CD4-positive, alpha-beta T cell treated with Interleukin-15 for 1 hour (primary cell): ENCODE results near the gene DHRS7B.
"Not testable (repeated sequence)": the region's sequence is repeated elsewhere in the genome, so short reads cannot be mapped to it uniquely, and the experiment has no call there.

ENCODE experiments used
- DNase-seq: peaks from one replicate; pipeline ENCODE4 v3.0.0-alpha.2; 2020

The DHRS7B gene

DNA sequence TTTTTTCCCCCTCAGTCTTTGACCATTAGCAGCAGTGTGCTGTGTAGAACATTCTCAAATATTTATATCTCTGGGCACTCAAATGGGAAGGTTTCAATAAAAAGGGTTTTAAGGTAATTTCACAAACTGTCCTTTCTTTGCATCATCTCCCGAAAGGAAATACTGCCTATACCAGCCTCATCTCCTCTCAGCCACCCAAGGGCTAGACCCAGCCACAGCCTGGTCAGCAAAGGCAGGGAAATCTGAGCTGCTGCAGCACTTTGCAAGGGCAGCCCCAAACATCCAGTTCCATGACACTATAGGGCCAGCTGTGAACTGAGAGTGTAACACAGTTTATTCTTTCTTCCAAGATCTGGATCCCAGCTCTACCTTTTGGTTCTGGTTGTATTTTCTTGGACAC is 58.3 kb downstream of the DHRS7B start:
- no peak for DNase-seq

DNA sequence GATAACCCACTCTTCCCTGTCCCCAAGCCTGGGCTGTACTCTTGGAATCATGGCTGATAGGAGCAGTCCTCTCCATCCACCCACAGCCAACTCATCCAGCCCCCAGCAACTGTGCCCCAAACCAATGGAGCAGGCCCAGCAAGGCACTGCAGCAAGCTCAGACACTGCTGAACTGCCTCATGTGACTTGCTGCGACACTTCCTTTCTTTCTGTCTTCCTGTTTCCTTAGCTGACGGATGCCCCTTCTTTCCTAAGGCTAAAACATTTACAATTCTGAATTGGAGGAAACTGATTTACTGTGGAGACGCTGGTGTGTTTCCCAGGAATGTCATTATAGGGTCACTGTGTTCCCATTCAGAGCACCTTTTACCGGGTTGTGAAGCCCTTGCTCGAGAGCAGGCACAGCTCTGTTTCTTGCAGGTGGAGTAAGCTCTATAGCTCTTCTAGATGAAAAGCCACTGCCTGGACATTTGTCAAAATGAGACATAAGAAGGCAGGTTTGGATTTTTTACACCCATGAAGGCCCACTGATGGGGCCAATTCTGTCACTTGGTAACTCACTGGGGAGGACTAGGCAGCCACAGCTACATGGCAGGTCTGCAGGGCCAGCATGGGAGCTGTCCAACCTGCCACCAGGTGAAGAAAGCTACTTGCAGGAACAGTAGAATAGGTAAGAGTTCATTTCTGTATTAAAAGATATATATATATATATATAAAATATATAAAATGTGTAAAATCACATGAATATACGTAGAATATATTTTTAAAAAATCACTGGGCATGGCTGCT is 59.8 kb downstream of the DHRS7B start:
- no peak for DNase-seq

DNA sequence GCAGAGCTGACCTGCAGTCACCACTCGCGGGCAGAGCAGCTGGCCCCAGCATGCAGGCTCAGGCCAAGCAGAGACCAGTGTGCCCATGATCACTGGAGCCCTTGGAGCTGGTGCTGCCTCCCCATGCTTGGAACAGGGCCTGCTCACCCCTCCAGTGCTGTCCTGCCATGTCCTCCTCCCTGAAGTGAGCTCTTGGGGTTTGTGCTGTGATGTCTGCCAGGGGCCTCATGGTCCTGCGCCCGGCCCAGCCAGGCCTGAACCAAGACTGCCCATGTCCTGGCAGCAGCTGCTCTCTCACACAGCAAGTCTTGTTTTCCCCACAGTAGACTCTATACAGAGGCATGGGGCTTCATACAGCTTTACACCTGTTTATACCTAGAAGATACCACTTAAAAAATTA is 62.6 kb downstream of the DHRS7B start:
- no peak for DNase-seq

DNA sequence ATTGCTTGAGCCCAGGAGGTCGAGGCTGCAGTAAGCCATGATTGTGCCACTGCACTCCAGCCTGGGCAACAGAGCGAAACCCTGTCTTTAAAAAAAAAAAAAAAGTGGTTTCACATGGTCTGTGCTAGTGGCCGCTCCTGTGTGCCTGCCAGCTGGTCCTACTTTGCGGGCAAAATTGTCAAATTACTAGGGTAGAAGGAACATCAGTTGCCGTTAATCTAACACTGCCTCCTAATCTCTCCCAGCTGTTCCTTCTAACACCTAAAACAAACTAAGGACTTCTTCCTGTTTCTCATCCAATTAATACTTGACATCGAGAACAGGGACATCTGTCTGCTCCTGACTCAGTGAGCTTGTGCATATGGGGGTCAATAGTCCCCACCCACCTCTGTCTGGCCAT is 63.3 kb downstream of the DHRS7B start:
- no peak for DNase-seq

DNA sequence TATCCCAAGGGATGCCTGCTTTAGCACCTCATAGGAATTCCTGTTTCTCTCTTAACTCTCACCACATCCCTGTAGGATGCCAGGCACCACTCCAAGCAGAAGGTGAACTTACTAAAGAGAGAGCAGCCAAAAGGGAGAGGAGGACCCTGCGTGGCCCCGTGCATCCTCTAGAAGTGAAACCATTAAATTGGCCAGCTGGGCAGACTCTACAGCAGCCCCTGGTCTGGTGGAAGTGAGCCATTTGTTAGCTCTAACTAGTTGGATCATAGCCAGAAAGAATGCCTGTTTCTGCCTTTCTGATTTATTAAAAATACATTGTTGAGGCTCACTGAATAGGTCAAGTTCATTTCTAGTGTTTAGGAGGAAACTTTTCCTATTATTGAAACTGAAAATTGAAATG is 64.9 kb downstream of the DHRS7B start:
- DNase-seq = no peak

DNA sequence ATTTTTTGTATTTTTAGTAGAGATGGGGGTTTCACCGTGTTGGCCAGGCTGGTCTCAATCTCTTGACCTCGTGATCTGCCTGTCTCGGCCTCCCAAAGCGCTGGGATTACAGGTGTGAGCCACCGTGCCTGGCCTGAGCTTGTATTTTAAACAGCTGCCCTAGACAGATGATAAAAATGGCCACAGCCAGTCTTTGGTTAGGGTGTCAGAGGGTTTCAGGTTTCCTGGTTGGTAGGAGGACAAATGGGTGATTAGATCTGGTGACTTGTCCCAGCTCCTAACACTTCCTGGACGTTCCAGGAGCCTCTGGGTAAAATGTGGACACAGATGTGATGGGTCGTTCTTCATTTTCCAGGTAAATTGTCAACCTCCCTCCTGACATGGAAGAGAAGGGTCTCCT is 65.7 kb downstream of the DHRS7B start:
- not testable (repeated sequence) for DNase-seq

DNA sequence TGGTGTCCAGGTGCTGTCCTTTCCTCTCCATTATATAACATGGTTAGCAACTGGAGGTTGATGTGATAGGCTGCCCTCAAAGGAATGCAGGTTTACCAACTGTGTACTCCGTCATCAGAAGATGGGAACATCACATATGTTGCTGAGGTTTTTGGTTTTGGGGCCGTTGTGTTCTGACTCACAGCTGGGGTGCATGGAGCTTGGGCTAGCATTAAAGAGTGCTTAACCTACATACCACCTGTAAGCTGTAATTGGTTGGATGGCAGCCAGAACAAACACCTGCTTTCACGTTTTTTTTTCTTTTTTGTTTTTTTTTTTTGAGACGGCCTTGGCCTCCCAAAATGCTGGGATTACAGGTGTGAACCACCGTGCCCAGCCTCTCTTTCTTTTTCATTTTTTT is 66.3 kb downstream of the DHRS7B start:
- no peak for DNase-seq

DNA sequence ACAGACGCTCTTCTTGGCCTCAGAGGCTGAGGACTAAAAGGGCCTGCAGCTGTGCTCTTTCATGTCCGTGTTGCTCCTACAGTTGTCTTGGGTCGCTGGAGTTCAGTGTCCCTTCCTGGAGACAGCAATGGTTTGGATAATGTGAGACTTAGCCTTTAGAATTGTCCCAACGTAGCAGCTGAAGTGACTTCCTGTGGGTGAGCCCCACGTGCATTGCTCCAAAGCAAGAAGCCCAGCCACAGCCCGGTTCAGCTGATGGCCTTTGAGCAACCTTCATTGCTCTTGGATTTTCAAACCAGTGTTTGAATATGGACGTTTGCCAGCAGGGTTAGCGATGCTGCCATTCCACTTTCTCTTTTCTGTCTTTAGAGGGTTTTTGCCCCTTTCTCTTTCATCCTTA is 67.5 kb downstream of the DHRS7B start:
- no peak for DNase-seq

DNA sequence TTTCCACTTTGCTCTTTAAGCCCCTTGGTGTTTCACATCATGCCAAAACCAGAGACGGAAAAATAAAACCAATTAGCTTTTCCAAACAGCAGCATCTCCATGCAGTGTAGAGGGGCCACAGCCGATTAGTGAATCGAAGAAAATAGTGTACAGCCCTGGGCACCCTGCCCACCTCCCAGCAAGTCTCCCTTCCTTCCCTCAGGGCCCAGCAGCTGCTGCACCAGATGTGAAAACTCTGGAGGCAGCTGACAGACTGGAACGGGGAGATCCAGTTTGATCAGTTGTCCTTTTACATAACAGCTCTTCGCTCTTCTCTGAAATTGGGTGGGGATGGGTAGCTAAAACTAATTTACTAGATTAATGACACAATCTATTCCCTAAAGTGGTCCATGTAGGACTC is 67.9 kb downstream of the DHRS7B start:
- no peak for DNase-seq

DNA sequence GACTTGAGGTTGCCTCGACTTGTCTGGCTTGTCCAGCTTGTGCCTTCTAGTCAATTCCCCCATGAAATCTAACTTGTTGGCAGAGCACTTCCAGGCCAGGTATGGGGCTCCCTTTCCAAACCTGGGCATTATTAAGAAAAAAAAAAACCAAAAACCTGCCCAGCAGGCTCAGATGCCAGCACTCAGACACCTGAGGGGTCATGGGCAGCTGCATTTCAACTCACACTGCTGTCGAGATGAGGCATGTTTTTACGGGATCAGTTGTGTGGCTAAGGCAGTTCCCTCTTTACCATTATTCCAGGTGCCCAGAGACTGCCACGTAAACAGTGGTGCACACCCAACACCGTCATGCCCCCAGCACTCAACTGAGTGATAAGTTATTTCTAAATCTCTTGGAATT is 69.4 kb downstream of the DHRS7B start:
- DNase-seq = no peak

DNA sequence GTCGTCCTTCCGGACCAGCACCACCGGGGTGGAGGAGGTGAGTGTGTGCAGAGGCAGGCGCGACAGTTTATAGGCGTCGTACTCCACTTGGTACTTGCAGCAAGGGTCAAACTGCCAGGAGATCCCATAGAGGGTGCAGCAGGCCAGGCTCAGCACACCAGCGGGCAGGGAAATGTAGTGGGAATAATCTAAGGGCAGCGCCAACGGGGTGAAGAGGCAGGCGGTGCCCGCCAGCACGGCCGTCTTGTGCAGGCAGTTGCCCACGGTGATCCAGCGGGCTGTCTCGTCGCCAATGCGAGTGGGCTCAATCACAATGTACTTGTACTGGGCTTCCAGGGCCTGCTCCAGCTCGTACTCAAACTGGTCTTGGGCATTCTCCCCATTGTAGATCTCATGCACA is 71.6 kb downstream of the DHRS7B start:
- DNase-seq = no peak

DNA sequence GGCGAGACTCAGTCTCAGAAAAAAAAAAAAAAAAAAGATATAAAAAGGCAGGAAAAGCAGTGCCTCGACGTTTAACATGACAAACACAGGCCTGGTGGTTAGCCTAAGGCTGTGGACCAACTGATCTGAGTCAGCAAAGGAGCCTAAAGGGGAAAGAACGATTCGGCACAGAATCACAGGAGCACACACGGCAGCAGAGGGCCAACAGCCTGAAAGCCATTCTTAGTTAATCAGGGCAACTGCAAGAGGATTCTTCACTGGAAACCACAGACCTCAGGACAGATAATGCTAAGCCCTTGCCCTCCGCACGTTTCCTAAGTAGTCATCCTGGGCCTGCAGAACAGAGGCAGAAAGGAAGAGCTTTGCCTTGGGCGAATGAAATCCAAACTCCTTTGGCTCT is 72.5 kb downstream of the DHRS7B start:
- DNase-seq = no peak

DNA sequence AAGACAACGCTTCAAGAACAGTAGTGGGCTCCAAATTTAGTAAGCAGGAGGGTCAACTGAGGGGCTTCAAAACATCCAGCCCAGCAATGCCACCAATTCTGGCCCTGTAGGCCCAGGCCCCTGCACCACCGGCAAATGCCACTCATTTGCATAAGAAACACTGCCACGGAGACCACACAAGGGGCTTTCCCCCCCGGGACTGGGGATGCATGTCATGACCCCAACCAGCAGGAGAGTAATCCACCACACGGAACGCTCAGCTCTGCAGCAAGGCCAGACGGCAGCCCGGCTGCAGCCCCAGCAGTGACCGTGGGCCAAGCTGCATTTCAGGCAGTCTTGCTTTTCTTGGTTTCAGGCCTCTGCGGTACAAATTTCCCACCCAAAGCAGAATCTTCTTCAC is 73.1 kb downstream of the DHRS7B start:
- DNase-seq = no peak

DNA sequence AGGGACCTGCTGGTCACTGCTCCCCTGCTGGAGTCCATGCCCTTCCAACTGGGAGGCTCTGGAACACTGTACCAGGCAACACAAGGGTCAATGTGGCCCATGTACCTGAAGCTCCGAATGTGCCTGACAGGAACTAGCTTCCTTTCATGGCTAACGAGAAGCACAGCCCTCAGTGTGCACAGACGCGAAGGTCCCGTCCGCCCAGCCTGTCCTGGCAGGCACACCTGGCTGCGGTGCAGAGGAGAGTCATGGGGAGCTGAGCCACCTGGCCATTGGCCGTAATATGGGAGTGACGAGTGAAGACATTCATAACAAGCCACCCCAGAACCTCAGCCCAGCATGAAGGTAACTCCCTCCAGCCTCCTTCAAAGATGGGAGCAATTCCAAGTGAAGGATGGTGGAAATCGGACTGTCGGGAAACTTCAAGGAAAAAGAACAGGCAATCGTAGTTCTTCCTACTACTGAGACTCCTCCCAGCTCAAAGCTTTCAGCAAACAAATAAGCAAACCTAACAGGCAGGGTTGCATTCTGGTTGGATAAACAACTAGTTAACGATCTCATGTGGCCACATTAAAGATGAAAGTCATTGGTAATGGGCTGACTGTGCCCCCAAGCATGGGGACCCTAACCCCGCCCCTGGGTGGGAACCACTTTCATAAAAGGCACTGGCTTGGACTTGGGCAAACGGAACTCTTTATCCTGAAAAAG is 74.0 kb downstream of the DHRS7B start:
- no peak for DNase-seq

DNA sequence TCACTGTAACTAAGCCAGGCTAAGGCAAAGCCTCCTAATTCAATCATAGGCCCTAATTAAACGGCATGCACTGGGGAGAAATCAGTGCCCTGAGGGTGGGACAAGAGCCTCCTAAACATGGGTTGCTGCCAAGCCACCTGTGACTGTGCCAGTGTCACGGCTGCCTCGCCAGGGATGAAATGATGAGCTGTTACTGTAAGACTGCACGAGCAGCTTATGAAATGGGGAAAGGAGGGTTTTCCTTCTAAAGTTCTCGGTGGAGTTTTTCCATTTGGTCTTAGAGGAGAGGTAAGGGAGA is 74.5 kb downstream of the DHRS7B start:
- DNase-seq = no peak

DNA sequence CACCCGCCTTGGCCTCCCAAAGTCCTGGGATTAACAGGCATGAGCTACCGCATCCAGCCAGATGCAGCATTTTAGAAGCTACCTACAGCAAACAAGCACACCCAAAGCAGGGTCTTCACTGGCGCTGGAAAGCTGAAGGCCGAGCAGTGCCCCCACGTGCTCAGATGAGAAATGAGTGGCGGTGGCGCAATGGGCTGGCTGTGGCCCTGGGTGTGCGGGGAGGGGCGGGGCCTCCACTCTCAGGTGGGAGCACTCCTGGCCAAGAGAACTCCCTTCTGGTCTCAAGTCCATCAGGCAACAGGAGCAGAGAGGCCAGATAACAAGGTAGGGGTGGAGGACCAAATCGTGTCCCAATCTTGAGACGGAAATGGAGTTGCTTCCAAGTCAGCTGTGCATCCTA is 75.1 kb downstream of the DHRS7B start:
- no peak for DNase-seq

DNA sequence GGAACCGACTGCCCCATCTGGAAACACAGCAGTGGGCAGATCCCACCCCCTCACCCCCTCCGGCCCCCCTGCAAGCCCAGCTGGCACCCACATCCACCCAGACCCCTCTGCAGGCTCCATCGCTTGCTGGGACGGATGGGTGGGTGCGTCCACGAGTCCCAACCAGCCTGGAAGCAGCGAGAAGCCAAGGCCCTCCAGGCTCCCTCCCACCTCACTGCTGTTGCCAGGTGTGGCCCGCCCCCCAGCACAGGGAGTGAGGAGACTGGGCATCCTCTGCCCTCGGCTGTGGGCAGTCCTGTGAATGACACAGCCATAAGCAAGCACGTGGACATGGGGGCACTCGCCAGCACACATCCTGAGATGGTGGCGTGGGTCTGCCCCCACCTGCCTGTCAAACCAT is 75.7 kb downstream of the DHRS7B start:
- no peak for DNase-seq

DNA sequence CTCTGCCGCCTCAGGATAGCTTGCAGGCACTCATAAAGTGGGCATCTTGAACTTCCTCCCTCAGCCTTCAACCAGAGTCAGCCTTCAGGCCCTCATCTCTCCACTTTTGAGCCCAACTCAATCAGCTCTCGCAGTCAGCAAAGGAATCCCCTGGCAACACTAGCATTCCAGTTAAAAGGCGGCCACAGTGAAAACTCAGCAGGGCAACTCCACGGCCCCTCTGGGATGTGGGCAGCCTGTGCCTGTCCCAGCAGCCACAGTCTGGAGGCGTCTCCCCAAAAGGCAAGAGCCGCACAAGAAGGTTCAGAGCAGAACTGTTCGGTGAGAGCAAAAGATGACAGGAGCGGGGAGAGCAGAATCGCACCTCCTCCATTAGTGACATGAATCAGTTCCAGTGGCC is 78.2 kb downstream of the DHRS7B start:
- DNase-seq = no peak

DNA sequence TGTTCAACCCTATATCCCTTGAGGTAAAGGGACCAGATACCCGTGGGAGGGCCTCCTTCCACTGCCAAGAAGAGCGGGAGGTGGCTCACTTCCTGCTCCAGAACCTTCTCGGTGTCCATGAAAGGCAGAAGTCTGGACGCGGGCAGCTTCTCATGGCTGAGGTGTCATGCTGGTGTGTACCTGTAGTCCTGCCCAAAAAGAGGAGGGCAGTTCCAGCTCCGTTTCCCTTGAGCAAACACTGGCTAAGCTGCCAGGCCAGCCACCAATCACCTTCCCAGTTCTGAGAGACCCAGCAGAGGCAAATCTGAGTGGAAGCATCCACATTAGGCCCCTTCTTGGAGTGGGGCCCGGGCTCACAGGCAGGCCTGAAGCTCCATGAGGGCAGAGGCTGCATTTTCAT is 81.6 kb downstream of the DHRS7B start:
- no peak for DNase-seq

DNA sequence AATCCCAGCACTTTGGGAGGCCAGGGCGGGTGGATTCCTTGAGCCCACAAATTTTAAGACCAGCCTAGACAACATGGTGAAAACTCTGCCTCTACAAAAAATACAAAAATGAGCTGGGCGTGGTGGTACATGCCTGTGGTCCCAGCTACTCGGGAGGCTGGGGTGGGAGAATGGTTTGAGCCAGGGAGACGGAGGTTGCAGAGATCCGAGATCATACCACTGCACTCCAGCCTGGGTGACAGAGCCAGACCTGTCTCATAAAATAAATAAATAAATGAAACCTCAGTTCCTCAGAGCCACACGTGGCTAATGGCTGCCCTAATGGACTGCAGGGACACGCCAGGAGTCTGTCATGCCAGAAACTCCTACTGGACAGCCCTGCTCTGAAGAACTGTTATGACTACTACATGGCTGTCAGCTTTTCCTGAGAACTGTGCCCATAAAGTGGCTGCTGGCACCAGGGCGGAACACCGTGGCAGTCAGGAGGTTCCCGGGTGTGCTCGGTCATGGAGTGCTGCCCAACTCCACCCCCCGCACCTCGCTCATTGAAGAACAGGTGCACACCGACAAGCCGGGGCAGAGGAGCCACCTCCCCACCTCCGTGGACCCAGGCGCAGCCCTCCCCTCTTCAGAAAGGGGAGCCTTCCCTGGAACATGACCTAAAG is 82.9 kb downstream of the DHRS7B start:
- DNase-seq = no peak

DNA sequence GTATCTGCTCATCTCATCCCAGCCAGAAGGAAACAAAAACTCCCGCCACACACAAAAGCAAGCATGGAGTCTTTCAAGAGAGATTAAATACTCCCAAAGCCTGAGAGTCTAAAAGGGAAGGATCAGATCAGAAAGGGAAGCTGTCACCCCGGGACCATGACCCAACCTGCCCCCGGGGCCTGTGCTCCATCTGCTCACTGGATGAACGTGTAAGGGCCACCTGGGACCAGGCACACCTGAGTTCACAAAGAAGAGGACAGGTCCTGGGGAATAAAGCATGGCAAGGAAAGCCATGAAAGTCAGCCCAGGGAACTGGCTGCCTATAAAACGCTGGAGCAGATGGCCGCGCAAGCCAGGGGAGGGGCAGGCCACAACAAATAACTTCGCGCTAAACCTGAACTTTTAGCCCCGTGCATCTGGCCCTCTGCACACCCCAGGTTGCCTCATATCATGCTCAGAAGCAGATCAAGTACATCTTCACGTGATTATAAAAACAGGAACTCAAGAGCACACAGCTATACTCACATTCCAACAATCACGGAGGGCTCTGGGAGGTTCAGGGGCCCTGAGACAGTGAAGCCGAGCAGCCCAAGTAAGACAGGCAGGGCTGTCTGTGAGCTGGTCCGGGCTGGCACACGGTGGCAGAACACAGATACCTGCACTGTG is 83.8 kb downstream of the DHRS7B start:
- no peak for DNase-seq

DNA sequence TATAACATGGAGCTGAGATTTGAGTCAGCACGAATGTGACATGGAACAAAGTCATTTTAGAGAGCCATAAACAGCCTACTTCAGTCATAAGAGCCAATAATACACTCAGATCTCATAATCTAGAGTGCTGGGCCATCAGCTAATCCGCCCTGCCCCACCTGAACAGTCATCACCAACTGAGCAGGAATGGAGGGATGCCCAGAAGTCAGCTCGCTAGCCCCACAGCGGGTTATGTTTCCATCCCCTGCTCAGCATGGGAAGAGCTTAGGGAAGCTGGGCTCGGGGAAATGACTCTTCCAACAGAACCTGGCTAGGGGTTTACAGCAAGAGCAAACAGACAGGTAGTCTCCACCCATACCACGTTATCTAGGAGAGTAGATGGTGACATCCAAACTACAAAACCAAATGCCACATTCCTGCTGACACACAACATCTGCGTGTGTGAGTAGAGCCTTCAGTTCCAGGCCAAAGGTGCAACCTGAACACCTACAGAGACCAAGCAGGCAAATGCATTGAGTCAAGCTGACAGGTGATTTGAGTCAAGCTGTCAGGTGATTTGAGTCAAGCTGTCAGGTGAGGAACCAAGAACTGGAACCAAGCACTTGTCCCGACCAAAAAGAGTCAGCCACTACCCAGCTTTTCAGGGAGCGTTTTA is 85.2 kb downstream of the DHRS7B start:
- DNase-seq = no peak
